ENCODE measurements around the gene ZNF526.

Gene ZNF526

GRCh38 chr19:42197375-42197817 is 22.7 kb upstream of the ZNF526 start:
- peaks cover 19 to 64% (median 52%) of the 10 kb centered on the region in 3 donors for H3K36me3 ChIP-seq
- H3K4me1 ChIP-seq: peaks cover 0 to 7% (median 0%) of the 10 kb centered on the region in 4 donors
- no peak overlapping the region for H3K27ac ChIP-seq
- no peak overlapping the region for H3K4me3 ChIP-seq
- intact Hi-C loops (cut with DNase I; ENCODE audit: low total_unique reads): no loop called here
- DNase-seq: no peak
- no peaks in the 10 kb centered on the region for H3K9me3 ChIP-seq
- no peak for TF ChIP-seq CTCF (IDR thresholded peaks at IDR 0.05)
- H3K27me3 ChIP-seq: no peaks in the 10 kb centered on the region

- Histone ChIP-seq H3K4me3 (no peak overlapping the region), H3K27me3 (no peaks in the 10 kb centered on the region), H3K36me3 (peaks cover 31 to 79% (median 63%) of the 10 kb centered on the region in 3 donors), H3K27ac (no peak overlapping the region), H3K4me1 (peaks cover 0 to 7% (median 0%) of the 10 kb centered on the region in 4 donors), H3K9me3 (no peaks in the 10 kb centered on the region)
- DNase-seq: no peak
- no peak for TF ChIP-seq CTCF (IDR thresholded peaks at IDR 0.05)
- intact Hi-C loops (cut with DNase I; ENCODE audit: low total_unique reads): no loop called here
Observed at GRCh38 chr19:42198676-42199439, 21.3 kb upstream of the ZNF526 start.

GRCh38 chr19:42199440-42200115 is 20.5 kb upstream of the ZNF526 start:
- Histone ChIP-seq H3K4me3 (no peak overlapping the region), H3K36me3 (peaks cover 37 to 86% (median 70%) of the 10 kb centered on the region in 3 donors), H3K4me1 (peaks cover 0 to 7% (median 0%) of the 10 kb centered on the region in 4 donors), H3K27ac (no peak overlapping the region), H3K9me3 (no peaks in the 10 kb centered on the region), H3K27me3 (no peaks in the 10 kb centered on the region)
- intact Hi-C loops (cut with DNase I; ENCODE audit: low total_unique reads): no loop called here
- peak in 1 of 2 donors; percentile 55 for DNase-seq
- no peak for TF ChIP-seq CTCF (IDR thresholded peaks at IDR 0.05)

- no peak for DNase-seq
Observed at GRCh38 chr19:42200116-42200715, 19.9 kb upstream of the ZNF526 start.

More at GRCh38 chr19:42200116-42200715, 19.9 kb upstream of the ZNF526 start:
- no peaks in the 10 kb centered on the region for H3K9me3 ChIP-seq
- H3K4me1 ChIP-seq: peaks cover 0 to 7% (median 0%) of the 10 kb centered on the region in 4 donors
- no peak for TF ChIP-seq CTCF (IDR thresholded peaks at IDR 0.05)
- no peaks in the 10 kb centered on the region for H3K27me3 ChIP-seq
- no peak overlapping the region for H3K4me3 ChIP-seq
- H3K36me3 ChIP-seq: peaks cover 37 to 92% (median 77%) of the 10 kb centered on the region in 3 donors
- no peak overlapping the region for H3K27ac ChIP-seq
- intact Hi-C loops (cut with DNase I; ENCODE audit: low total_unique reads): no loop called here

Measured in tibial artery (tissue), 4 donors.